Endodermal cell (in vitro differentiated cells): ENCODE measurements around the gene SUMF2. TPM values are rescaled to one million over a fixed set of nuclear protein-coding genes. Genes with fewer than 3 reads are reported as not detected.
"Not testable (repeated sequence)": the region's sequence is repeated elsewhere in the genome, so short reads cannot be mapped to it uniquely, and the experiment has no call there.

ENCODE experiments used
- DNase-seq: peaks from one replicate; pipeline ENCODE4 v3.0.0-alpha.2; 2017
- H3K27ac ChIP-seq: 2 replicates; pipeline ENCODE4 v1.5.1; 2013; ENCODE audit warnings: mild to moderate bottlenecking, low read depth, low read length, moderate library complexity
- H3K27me3 ChIP-seq: 2 replicates; pipeline ENCODE4 v1.6.1; 2013; ENCODE audit warnings: mild to moderate bottlenecking, low read length, moderate library complexity; ENCODE audit not compliant: insufficient read depth, control insufficient read depth, poor library complexity, severe bottlenecking
- H3K36me3 ChIP-seq: 2 replicates; pipeline ENCODE4 v1.7.0; 2013; ENCODE audit warnings: mild to moderate bottlenecking, low read length, moderate library complexity; ENCODE audit not compliant: control insufficient read depth, insufficient read depth
- H3K4me1 ChIP-seq: one replicate; pipeline ENCODE4 v1.7.0; 2013; ENCODE audit warnings: low read length; ENCODE audit not compliant: control insufficient read depth, insufficient read depth
- H3K4me3 ChIP-seq: 2 replicates; pipeline ENCODE4 v1.5.1; 2013; ENCODE audit warnings: mild to moderate bottlenecking, low read length, moderate library complexity
- H3K9ac ChIP-seq: 2 replicates; pipeline ENCODE4 v1.6.1; 2013; ENCODE audit warnings: mild to moderate bottlenecking, low read length, moderate library complexity; ENCODE audit not compliant: poor library complexity, severe bottlenecking; ENCODE audit errors: extremely low read depth
- H3K9me3 ChIP-seq: 2 replicates; pipeline ENCODE4 v1.6.1; 2013; ENCODE audit warnings: mild to moderate bottlenecking, low read length, moderate library complexity; ENCODE audit not compliant: control insufficient read depth
- H3K27ac Mint-ChIP-seq: 2 replicates; pipeline ENCODE4 v1.8.0; 2020; ENCODE audit warnings: mixed read lengths
- H3K27me3 Mint-ChIP-seq: 2 replicates; pipeline ENCODE4 v1.8.0; 2021; ENCODE audit warnings: mild to moderate bottlenecking, mixed read lengths; ENCODE audit not compliant: insufficient read depth
- H3K36me3 Mint-ChIP-seq: 2 replicates; pipeline ENCODE4 v1.8.0; 2020; ENCODE audit warnings: low read depth, mixed read lengths
- H3K4me1 Mint-ChIP-seq: 2 replicates; pipeline ENCODE4 v1.8.0; 2020; ENCODE audit warnings: mixed read lengths
- H3K4me3 Mint-ChIP-seq: 2 replicates; pipeline ENCODE4 v1.8.0; 2020; ENCODE audit warnings: mild to moderate bottlenecking, moderate library complexity, mixed read lengths
- H3K9me3 Mint-ChIP-seq: 2 replicates; pipeline ENCODE4 v1.8.0; 2020; ENCODE audit warnings: mild to moderate bottlenecking, mixed read lengths
- WGBS, 2 experiments: methylation state at CpG; one replicate each; pipeline versions ENCODE4 v1.1.5 to v1.1.7; 2013; ENCODE audit warnings: missing lambda C conversion rate in 2 of 2, mixed read lengths in 1 of 2; ENCODE audit not compliant: insufficient coverage in 1 of 2, insufficient read length in 1 of 2; 5-methylcytosine and 5-hydroxymethylcytosine counted together
- total RNA-seq, 2 donors: library from RNA; stranded (reverse); fragmentation: NEBNext Ultra II Directional in 1 of 2; extraction: Animal tissue kit (Norgen Biotek cat#: 25700) in 1 of 2; gene quantifications; 2 replicates in 1 of 2; 3 replicates in 1 of 2; pipeline ENCODE4 v1.2.1, GENCODE V29; 2021
- TF ChIP-seq, protein P1 (sequence below): fragments of 200-600 bp; sonication (generic); conservative IDR thresholded peaks from 2 replicates; pipeline ENCODE4 v1.5.0; 2021; ENCODE audit warnings: antibody characterized with exemption, mild to moderate bottlenecking

Gene SUMF2
- total RNA-seq, 2 donors from 2014 or later = 122 to 133 TPM

DNA sequence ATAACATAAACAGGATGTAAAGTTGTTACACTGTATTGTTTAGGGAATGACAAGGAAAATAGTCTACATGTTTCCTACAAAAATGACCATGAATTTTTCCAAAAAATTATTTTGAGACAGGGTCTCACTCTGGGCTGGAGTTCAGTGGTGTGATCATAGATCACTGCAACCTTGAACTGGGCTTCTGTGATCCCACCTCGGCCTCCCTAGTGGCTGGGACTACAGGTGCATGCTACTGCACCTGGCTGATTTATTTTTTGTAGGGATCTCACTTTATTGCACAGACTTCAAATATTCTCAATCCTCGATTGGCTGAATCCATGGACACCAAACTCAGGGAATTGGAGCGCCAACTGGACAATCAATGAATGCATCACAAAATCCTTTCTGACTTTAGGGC, 35.6 kb downstream of the SUMF2 start:
- no peak overlapping the region for H3K27ac Mint-ChIP-seq
- no peaks in the 10 kb centered on the region for H3K4me1 Mint-ChIP-seq
- H3K9me3 ChIP-seq = no peaks in the 10 kb centered on the region
- H3K9ac ChIP-seq = no peak overlapping the region
- no peak overlapping the region for H3K4me3 ChIP-seq
- H3K36me3 Mint-ChIP-seq = no peaks in the 10 kb centered on the region
- peaks cover 62% of the 10 kb centered on the region for H3K9me3 Mint-ChIP-seq
- WGBS, 2 experiments = 94 to 100% methylated on average over 2 to 3 of the region's 3 CpGs
- H3K4me1 ChIP-seq = no peaks in the 10 kb centered on the region
- H3K27me3 Mint-ChIP-seq = no peaks in the 10 kb centered on the region
- H3K36me3 ChIP-seq = peaks cover 51% of the 10 kb centered on the region
- no peaks in the 10 kb centered on the region for H3K27me3 ChIP-seq
- no peak overlapping the region for H3K27ac ChIP-seq
- no peak overlapping the region for H3K4me3 Mint-ChIP-seq
- TF ChIP-seq, protein P1, sequence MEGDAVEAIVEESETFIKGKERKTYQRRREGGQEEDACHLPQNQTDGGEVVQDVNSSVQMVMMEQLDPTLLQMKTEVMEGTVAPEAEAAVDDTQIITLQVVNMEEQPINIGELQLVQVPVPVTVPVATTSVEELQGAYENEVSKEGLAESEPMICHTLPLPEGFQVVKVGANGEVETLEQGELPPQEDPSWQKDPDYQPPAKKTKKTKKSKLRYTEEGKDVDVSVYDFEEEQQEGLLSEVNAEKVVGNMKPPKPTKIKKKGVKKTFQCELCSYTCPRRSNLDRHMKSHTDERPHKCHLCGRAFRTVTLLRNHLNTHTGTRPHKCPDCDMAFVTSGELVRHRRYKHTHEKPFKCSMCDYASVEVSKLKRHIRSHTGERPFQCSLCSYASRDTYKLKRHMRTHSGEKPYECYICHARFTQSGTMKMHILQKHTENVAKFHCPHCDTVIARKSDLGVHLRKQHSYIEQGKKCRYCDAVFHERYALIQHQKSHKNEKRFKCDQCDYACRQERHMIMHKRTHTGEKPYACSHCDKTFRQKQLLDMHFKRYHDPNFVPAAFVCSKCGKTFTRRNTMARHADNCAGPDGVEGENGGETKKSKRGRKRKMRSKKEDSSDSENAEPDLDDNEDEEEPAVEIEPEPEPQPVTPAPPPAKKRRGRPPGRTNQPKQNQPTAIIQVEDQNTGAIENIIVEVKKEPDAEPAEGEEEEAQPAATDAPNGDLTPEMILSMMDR = no peak
- DNase-seq = no peak

GRCh38 chr7:56104138-56104537, 40.1 kb downstream of the SUMF2 start:
- H3K4me1 Mint-ChIP-seq, H3K4me1 ChIP-seq, H3K27ac Mint-ChIP-seq, H3K36me3 Mint-ChIP-seq, H3K27ac ChIP-seq, H3K9ac ChIP-seq, H3K4me3 Mint-ChIP-seq, H3K27me3 ChIP-seq, H3K4me3 ChIP-seq, H3K27me3 Mint-ChIP-seq, DNase-seq: not testable (repeated sequence)
- WGBS, 2 experiments = 90 to 94% methylated on average over 2 to 9 of the region's 9 CpGs
- peaks cover 11% of the 10 kb centered on the region for H3K9me3 ChIP-seq
- peaks cover 51% of the 10 kb centered on the region for H3K36me3 ChIP-seq
- peaks cover 79% of the 10 kb centered on the region for H3K9me3 Mint-ChIP-seq

GRCh38 chr7:56105508-56105907, 41.4 kb downstream of the SUMF2 start:
- TF ChIP-seq, protein P1 = no peak
- Histone ChIP-seq H3K27me3 (no peaks in the 10 kb centered on the region), H3K36me3 (peaks cover 39% of the 10 kb centered on the region), H3K9me3 (peaks cover 11% of the 10 kb centered on the region), H3K27ac (no peak overlapping the region), H3K4me1 (no peaks in the 10 kb centered on the region), H3K4me3 (peak overlapping the region; percentile 99), H3K9ac (peak overlapping the region; percentile 90)
- 34 to 36% methylated on average over 5 to 6 of the region's 6 CpGs for WGBS, 2 experiments
- DNase-seq = no peak
- no peaks in the 10 kb centered on the region for H3K4me1 Mint-ChIP-seq
- H3K27ac Mint-ChIP-seq = no peak overlapping the region
- H3K4me3 Mint-ChIP-seq = peak overlapping the region; percentile 66
- peaks cover 2% of the 10 kb centered on the region for H3K27me3 Mint-ChIP-seq
- H3K9me3 Mint-ChIP-seq = peaks cover 79% of the 10 kb centered on the region
- H3K36me3 Mint-ChIP-seq = no peaks in the 10 kb centered on the region
